Smooth muscle cell of the brain vasculature (primary cell): Measurements from ENCODE around the gene CDX2.

Experiments used
- DNase-seq: peaks from one replicate; pipeline ENCODE4 v3.0.0-alpha.2; 2012; ENCODE audit warnings: low read depth, low spot score

The CDX2 gene

DNA sequence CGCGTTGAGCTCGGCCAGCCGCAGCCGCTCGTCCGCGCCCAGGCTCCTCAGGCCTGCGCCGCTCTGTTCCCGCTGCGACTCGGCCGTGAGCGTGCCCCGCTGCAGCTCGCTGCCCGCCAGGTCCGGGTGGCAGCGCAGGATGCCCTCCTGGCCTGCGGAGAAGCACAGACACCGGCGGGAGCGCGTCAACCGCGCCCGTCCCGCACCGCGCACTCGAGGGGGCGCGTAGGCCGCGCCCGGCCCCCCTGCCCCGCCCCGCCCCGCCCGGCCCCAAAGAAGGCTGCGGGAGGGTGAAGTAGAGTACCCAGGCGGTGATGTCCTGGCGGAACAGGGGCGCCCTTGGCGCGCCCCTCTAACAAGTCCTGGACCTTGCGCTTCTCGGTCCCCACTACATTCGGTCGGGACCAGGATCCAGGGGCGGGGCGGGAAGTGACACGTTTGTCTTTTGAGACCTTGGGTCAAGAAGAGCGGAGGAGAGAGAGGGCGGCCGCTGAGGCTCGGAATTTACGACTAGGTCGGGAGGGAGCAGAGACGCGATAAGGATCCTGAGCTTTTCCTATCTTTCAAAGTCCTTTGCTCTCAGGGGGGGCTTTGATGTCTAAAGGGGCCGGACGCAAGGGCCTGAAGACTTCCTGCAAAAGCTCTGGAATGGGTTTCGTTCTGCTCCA is 9.3 kb upstream of the CDX2 start:
- no peak for DNase-seq

DNA sequence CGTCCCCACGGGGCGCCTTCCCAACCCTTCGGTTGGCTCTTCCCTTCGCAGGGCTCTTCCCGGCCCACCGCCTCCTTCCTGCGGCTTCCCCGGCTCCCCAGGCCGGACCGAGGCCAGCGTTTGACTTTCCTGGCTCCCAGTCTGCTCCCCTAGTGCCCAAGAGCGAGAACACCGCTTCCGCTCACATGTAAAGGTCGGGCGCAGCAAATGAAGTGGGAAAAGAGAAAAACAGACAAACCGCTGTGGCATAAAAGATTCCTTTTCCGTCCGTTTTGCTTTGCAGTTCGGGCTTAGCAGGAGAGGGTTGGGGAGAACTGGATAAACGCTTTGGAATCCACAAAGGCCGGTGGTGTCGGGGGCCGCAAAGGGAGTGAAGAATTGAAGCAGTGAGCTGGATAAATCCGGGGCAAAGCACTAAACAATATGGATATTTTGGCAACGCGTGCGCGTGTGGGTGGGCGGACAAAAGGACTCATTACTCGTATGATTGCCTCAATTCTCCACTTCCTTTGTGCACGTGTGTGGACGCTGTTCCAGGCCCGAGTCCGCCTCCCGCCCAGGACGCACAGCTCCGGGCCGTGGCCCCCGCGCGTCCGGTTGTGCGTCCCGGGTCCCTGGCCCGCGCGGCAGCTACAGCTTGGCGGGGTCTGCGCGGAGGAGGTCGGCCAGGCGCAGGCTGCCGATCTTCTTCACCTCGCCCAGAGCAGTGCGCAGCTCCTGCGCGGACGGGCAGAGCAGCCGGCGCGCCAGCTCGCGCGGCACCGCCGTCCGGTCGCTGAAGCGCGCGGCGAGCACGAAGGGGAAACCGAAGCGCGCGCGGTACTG is 8.6 kb upstream of the CDX2 start:
- DNase-seq, result no peak

- DNase-seq, result no peak
Observed at GRCh38 chr13:27976362-27977091, 7.4 kb upstream of the CDX2 start.

- no peak for DNase-seq
Observed at GRCh38 chr13:27975564-27976361, 6.6 kb upstream of the CDX2 start.

- DNase-seq, result no peak
Observed at GRCh38 chr13:27973961-27974662, 5.0 kb upstream of the CDX2 start.

- DNase-seq, result no peak
Observed at GRCh38 chr13:27973291-27973690, 4.2 kb upstream of the CDX2 start.

- DNase-seq, result no peak
Observed at GRCh38 chr13:27972478-27972820, 3.3 kb upstream of the CDX2 start.

DNA sequence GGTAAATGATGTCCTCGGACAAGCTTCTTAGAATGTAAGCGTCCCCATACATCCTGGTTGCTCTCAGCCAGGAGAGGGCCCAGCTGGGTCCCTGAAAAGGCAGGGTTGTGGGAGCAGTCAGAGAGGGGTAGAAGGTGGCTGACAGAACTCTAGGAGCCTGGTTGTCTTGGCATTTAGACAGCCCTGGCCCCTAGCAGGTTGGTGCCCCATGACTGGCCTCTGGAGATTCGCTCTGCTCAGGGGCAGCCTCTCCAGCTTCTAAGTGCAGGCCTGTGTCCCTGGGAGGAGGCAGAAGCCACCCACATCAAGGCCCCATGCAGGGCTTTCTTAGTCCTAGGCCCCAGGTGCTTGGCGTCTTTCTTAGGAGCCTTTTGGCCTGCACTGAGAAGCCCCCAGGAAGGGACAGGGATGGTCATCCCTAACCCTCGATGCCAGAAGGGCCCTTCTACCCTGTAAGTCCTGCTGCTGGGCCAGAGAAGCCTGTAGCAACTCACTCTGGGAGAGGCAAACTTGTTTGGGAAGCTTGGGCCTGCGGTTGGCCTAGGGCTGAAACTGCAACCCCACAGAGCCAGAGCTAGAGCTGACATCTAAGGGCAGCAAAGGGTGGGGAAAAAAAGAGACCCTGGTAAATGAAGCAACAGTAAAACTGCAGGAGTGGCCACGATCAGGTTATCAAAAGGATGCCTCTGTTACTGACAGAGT is 2.8 kb upstream of the CDX2 start:
- no peak for DNase-seq

DNA sequence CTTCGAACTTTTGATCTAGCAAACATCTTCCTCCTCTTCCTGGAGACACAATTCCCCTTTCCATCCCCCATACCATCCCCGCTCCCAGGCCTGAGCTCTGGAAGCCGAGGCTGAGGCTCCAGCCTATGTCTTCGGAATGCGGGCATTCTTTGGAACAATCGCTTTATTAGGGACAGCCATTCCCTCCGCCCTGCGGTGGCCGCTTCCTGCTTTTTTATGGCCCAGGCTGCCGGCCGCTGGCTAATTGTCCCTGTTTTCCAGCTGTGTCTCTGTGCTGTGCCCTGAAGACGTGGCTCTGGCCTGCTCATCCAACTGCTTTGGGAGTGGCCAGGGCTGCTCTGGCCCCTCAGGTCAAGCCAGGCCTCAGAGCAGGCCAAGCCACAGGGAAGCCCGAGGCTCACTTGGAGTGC is 2.1 kb upstream of the CDX2 start:
- no peak for DNase-seq

- no peak for DNase-seq
Observed at GRCh38 chr13:27970382-27971235, 1.5 kb upstream of the CDX2 start.

DNA sequence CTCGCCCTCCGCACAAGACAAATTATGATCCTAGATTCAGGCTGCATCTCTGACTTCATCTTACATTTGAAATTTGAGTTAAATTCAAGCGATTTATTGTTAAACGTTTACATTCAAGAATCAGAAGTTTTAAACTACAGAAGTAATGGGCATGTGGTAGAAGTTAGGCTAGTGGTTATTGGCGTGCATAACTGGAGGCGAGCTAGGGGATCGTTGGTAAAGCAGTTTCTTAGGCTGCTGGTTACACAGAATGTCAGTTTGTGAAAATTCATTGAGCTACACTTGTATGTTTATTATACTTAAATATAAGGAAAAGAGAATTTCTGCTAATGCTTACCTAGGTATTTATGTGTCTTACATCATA is 733 bp upstream of the CDX2 start:
- DNase-seq, result no peak

- DNase-seq, result no peak
Observed at GRCh38 chr13:27968316-27969081, 616 bp downstream of the CDX2 start.

DNA sequence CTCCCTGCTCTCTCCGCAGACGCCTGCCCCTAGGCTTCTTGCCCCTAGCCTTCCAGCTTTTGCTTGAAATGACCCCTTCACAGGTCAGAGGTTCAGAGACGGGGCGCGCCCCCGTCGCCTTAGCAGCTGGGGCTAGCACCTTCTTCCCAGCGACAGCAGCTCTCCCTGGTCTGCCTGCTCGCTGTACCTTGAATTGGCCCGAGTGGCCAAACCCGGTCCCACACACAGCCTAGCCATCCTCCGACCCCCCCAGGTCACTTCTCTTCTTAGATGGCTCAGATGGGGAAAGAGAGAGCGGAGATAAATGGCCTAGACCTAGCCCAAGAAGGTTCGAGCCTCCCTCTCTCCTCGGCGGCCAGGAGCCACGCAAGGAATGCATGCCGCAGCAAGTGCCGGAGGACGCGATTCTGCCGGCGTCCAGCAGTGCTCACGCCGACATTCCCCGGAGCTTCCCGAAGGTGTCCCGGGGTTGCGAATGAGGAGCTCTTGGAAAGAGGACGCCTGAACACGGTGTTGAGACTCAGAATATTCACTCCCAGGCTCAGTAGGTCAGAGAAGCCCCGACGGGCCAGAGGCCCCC is 1.3 kb downstream of the CDX2 start:
- no peak for DNase-seq

- DNase-seq, result no peak
Observed at GRCh38 chr13:27967203-27967735, 1.8 kb downstream of the CDX2 start.

DNA sequence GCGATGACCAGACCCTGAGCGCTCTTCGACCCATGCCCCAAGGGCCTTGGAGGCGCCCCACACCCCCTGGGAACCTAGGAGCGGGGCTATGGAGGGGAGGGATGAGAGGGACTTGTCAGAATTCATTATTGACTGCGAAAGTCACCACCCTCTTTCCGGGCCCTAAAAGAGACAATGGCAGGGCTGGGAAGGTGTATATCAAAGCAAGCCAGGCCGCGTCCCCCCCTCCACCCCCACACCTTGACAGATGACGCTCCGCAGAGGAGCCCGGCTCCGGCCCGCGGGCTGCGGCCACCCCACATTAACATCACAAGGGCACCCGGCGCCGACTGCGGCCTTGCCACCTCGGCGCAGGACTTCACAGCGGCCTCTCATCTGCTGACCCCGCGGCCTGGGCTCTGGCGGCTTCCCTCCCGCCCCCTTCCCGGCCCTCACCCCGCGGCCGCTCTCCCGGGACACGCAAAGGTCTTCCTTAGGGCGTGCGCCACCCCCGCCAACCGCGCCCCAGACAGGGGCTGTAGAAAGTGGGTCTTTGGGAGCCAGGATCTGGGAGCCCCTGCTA is 2.4 kb downstream of the CDX2 start:
- DNase-seq, result no peak

GRCh38 chr13:27965740-27966640 is 3.1 kb downstream of the CDX2 start:
- DNase-seq, result no peak

DNA sequence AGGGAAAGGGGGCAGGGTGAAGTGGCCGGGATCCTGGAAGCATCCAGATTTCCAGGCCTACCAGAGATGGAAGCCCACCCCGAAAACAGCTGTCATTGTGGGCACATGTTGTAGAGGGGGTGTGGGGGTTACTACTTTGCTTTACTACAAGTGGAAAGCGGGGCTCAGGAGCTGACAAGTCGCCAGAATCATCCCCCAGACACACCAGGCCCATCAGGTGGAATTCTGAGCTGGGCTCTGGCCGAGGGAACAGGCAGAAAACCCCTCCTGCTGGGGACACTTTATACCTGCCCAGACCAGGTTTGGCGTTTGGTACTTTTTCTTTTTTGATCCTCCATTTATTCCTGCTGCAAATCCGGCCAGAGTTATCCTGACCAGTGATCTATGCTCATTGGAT is 3.8 kb downstream of the CDX2 start:
- no peak for DNase-seq
